Neural crest cell (in vitro differentiated cells): ENCODE data around the gene PMEL. TPM values are rescaled to one million over a fixed set of nuclear protein-coding genes. Genes with fewer than 3 reads are reported as not detected.

Experiments used
- DNase-seq: peaks from one replicate; pipeline ENCODE4 v3.0.0; 2021; ENCODE audit warnings: low read depth, mixed read lengths, low spot score
- H3K27ac Mint-ChIP-seq: one replicate; pipeline ENCODE4 v1.8.0; 2021; ENCODE audit warnings: mild to moderate bottlenecking, mixed read lengths; ENCODE audit not compliant: unreplicated experiment
- H3K27me3 Mint-ChIP-seq: 2 replicates; pipeline ENCODE4 v1.8.0; 2021; ENCODE audit warnings: low read depth, mild to moderate bottlenecking, mixed read lengths
- H3K36me3 Mint-ChIP-seq: 2 replicates; pipeline ENCODE4 v1.8.0; 2021; ENCODE audit warnings: low read depth, mild to moderate bottlenecking, mixed read lengths
- H3K4me1 Mint-ChIP-seq: 2 replicates; pipeline ENCODE4 v1.8.0; 2021; ENCODE audit warnings: mixed read lengths
- H3K4me3 Mint-ChIP-seq: one replicate; pipeline ENCODE4 v1.8.0; 2021; ENCODE audit warnings: mild to moderate bottlenecking, mixed read lengths
- H3K9me3 Mint-ChIP-seq: 2 replicates; pipeline ENCODE4 v1.8.0; 2021; ENCODE audit warnings: mixed read lengths
- CTCF ChIP-seq: fragments of 200-600 bp; sonication (generic); conservative IDR thresholded peaks from 2 replicates; pipeline ENCODE4 v1.5.0; 2021; ENCODE audit warnings: antibody characterized with exemption, mild to moderate bottlenecking
- total RNA-seq: library from RNA; stranded (reverse); gene quantifications from 2 replicates; pipeline ENCODE4 v1.2.1, GENCODE V29; 2021

Gene PMEL
- total RNA-seq, 1 donor from 2014 or later, result 36.9 TPM

GRCh38 chr12:55972456-55972855, 6.6 kb upstream of the PMEL start:
- TF ChIP-seq CTCF, result no peak

GRCh38 chr12:55972042-55972441, 6.2 kb upstream of the PMEL start:
- no peaks in the 10 kb centered on the region for H3K9me3 Mint-ChIP-seq
- peaks cover 14% of the 10 kb centered on the region for H3K36me3 Mint-ChIP-seq
- no peak for TF ChIP-seq CTCF
- H3K4me3 Mint-ChIP-seq, result no peak overlapping the region
- H3K27me3 Mint-ChIP-seq, result no peaks in the 10 kb centered on the region
- peaks cover 44% of the 10 kb centered on the region for H3K4me1 Mint-ChIP-seq
- DNase-seq, result no peak
- no peak overlapping the region for H3K27ac Mint-ChIP-seq

More at GRCh38 chr12:55972456-55972855, 6.6 kb upstream of the PMEL start:
- Mint-ChIP-seq H3K36me3 (peaks cover 14% of the 10 kb centered on the region), H3K4me1 (peaks cover 41% of the 10 kb centered on the region), H3K4me3 (no peak overlapping the region), H3K27me3 (no peaks in the 10 kb centered on the region), H3K9me3 (no peaks in the 10 kb centered on the region), H3K27ac (no peak overlapping the region)
- DNase-seq, result no peak

DNA sequence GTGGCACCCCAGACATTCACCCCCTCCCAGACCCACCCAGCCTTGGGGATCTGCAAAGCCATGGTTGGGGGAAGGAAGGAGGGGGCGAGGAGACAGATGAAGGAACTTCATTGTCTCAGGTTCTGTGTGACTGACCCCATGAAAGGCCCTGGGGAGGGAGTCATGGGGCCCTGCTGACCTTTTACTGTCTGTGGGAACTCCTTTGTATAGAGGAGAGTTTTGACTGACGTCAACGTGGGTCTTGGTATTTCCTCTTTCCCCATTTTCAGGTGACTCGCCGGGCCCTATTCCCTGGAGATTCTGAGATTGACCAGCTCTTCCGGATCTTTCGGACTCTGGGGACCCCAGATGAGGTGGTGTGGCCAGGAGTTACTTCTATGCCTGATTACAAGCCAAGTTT, 4.9 kb upstream of the PMEL start:
- TF ChIP-seq CTCF, result no peak
- Mint-ChIP-seq H3K4me1 (peaks cover 48% of the 10 kb centered on the region), H3K27me3 (no peaks in the 10 kb centered on the region), H3K9me3 (no peaks in the 10 kb centered on the region), H3K4me3 (peak overlapping the region; percentile 77), H3K27ac (peak overlapping the region; percentile 85), H3K36me3 (peaks cover 14% of the 10 kb centered on the region)
- DNase-seq, result no peak

- Mint-ChIP-seq H3K4me1 (peaks cover 56% of the 10 kb centered on the region), H3K4me3 (peak overlapping the region; percentile 47), H3K36me3 (peaks cover 11% of the 10 kb centered on the region), H3K27ac (no peak overlapping the region), H3K27me3 (no peaks in the 10 kb centered on the region), H3K9me3 (no peaks in the 10 kb centered on the region)
- TF ChIP-seq CTCF, result no peak
- DNase-seq, result no peak
Measured at GRCh38 chr12:55969356-55969755, 3.5 kb upstream of the PMEL start.

GRCh38 chr12:55966408-55967281, 803 bp upstream of the PMEL start, which contains the start of gene CDK2:
Gene CDK2 (plus strand): TSS chr12:55966830. CDS start chr12:55967009, 179 bp downstream.
- DNase-seq, result peak; percentile 91
- Mint-ChIP-seq H3K27me3 (no peaks in the 10 kb centered on the region), H3K36me3 (peaks cover 11% of the 10 kb centered on the region), H3K4me1 (peaks cover 54% of the 10 kb centered on the region), H3K9me3 (no peaks in the 10 kb centered on the region), H3K27ac (peak within 1 kb of the TSS; percentile 70), H3K4me3 (peak within 1 kb of the TSS; percentile 95)
- TF ChIP-seq CTCF, result no peak
